GM12878 (cell line): ENCODE results near the gene KIDINS220.

Experiments
- ATF2 ChIP-seq: IDR thresholded peaks from 2 replicates; pipeline ENCODE4 v1.6.1; 2012; ENCODE audit warnings: low read length, inconsistent platforms
- CEBPB ChIP-seq, 2 experiments: fragments of 150-350 bp in 1 of 2; IDR thresholded peaks; 2 replicates each; pipeline ENCODE4 v1.6.1; 2012 to 2014; ENCODE audit warnings: low read depth in 2 of 2, low read length in 2 of 2, borderline replicate concordance in 1 of 2, inconsistent platforms in 1 of 2
- CTCF ChIP-seq, 3 experiments: IDR thresholded peaks in 2 of 3; conservative IDR thresholded peaks in 1 of 3; 2 replicates each; pipeline ENCODE4 v1.5.1; 2011; ENCODE audit warnings: low read depth in 3 of 3, low read length in 3 of 3, mild to moderate bottlenecking in 3 of 3, control low read depth in 2 of 3, moderate library complexity in 2 of 3, inconsistent platforms in 1 of 3, mixed read lengths in 1 of 3; ENCODE audit not compliant: control insufficient read depth in 2 of 3, insufficient read depth in 1 of 3; ENCODE audit errors: extremely low read depth in 1 of 3
- EP300 ChIP-seq, 2 experiments: fragments of 150-350 bp in 1 of 2; IDR thresholded peaks; 2 replicates each; pipeline ENCODE4 v1.6.1; 2011 to 2012; ENCODE audit warnings: low read depth in 2 of 2, low read length in 2 of 2, borderline replicate concordance in 1 of 2, improper control_type of control experiment in 1 of 2, inconsistent platforms in 1 of 2; ENCODE audit not compliant: control insufficient read depth in 1 of 2
- EZH2 ChIP-seq: IDR thresholded peaks from 2 replicates; pipeline ENCODE4 v1.6.1; 2012; ENCODE audit warnings: low read depth, mild to moderate bottlenecking, control low read depth, inconsistent platforms, low read length, borderline replicate concordance; ENCODE audit not compliant: control insufficient read depth
- FOS ChIP-seq: IDR thresholded peaks from 3 replicates; pipeline ENCODE4 v1.6.1; 2011; ENCODE audit warnings: borderline replicate concordance; ENCODE audit not compliant: insufficient read length; ENCODE audit errors: extremely low read depth
- NBN ChIP-seq: fragments of 450-650 bp; IDR thresholded peaks from 2 replicates; pipeline ENCODE4 v1.6.1; 2016
- POLR2A ChIP-seq: IDR thresholded peaks from 2 replicates; pipeline ENCODE4 v1.6.1; 2011; ENCODE audit warnings: low read depth, mild to moderate bottlenecking, low read length
- STAT3 ChIP-seq: IDR thresholded peaks from 2 replicates; pipeline ENCODE4 v1.6.1; 2011; ENCODE audit warnings: low read depth, low read length, improper control_type of control experiment
- TCF12 ChIP-seq: IDR thresholded peaks from 2 replicates; pipeline ENCODE4 v1.6.1; 2011; ENCODE audit warnings: low read depth, mild to moderate bottlenecking, low read length
- TCF7 ChIP-seq: IDR thresholded peaks from 2 replicates; pipeline ENCODE4 v1.6.1; 2014; ENCODE audit warnings: antibody characterized with exemption, borderline replicate concordance
- USF2 ChIP-seq: IDR thresholded peaks from 2 replicates; pipeline ENCODE4 v1.6.1; 2011; ENCODE audit warnings: low read depth, low read length, improper control_type of control experiment, borderline replicate concordance
- ZNF24 ChIP-seq: fragments of 450-650 bp; IDR thresholded peaks from 2 replicates; pipeline ENCODE4 v1.6.1; 2017; ENCODE audit warnings: antibody characterized with exemption, mild to moderate bottlenecking

GRCh38 chr2:8867363-8867762 lies 29.9 kb upstream of the KIDINS220 start:
- no peak for TF ChIP-seq EZH2
- TF ChIP-seq ATF2, result no peak
- TF ChIP-seq CTCF (IDR thresholded peaks at IDR 0.05 in 2 of 3, conservative IDR thresholded peaks at IDR 0.05 in 1 of 3; ENCODE audit: control insufficient read depth in 2 of 3, extremely low read depth in 1 of 3, insufficient read depth in 1 of 3, low read depth in 3 of 3, low read length in 3 of 3), result no peak
- TF ChIP-seq EP300 (IDR thresholded peaks at IDR 0.05; ENCODE audit: borderline replicate concordance in 1 of 2, control insufficient read depth in 1 of 2, low read depth in 2 of 2, low read length in 2 of 2), result no peak
- TF ChIP-seq CEBPB (IDR thresholded peaks at IDR 0.05; ENCODE audit: borderline replicate concordance in 1 of 2, low read depth in 2 of 2, low read length in 2 of 2), result no peak
- no peak for TF ChIP-seq USF2
- no peak for TF ChIP-seq ZNF24
- no peak for TF ChIP-seq STAT3
- TF ChIP-seq POLR2A, result no peak
- TF ChIP-seq NBN, result no peak
- TF ChIP-seq FOS, result no peak
- TF ChIP-seq TCF12, result no peak
- no peak for TF ChIP-seq TCF7
